IgD-negative memory B cell (primary cell): ENCODE data around the gene HAUS7. TPM values are rescaled to one million over a fixed set of nuclear protein-coding genes. Genes with fewer than 3 reads are reported as not detected.
A peak's percentile ranks its signal among the peaks of the same experiment; 100 is the strongest.

Experiments
- H3K27ac Mint-ChIP-seq, 3 donors: one replicate each; pipeline ENCODE4 v1.8.0; 2020 to 2022; ENCODE audit warnings: mild to moderate bottlenecking in 3 of 3, mixed read lengths in 3 of 3, moderate library complexity in 1 of 3
- H3K27me3 Mint-ChIP-seq: one replicate; pipeline ENCODE4 v1.8.0; 2021; ENCODE audit warnings: mixed read lengths
- H3K36me3 Mint-ChIP-seq: one replicate; pipeline ENCODE4 v1.8.0; 2020; ENCODE audit warnings: mild to moderate bottlenecking, mixed read lengths
- H3K4me1 Mint-ChIP-seq, 3 donors: one replicate each; pipeline ENCODE4 v1.8.0; 2020 to 2022; ENCODE audit warnings: mixed read lengths in 3 of 3, mild to moderate bottlenecking in 1 of 3
- H3K4me3 Mint-ChIP-seq, 4 donors: one replicate each; pipeline ENCODE4 v1.8.0; 2020 to 2022; ENCODE audit warnings: mild to moderate bottlenecking in 4 of 4, mixed read lengths in 4 of 4, moderate library complexity in 3 of 4
- H3K9me3 Mint-ChIP-seq, 3 donors: one replicate each; pipeline ENCODE4 v1.8.0; 2020 to 2021; ENCODE audit warnings: mixed read lengths in 3 of 3, mild to moderate bottlenecking in 1 of 3
- polyA plus RNA-seq: library from polyadenylated mRNA; unstranded; fragments of 300-500 nt; fragmentation: Illumina TruSeq; gene quantifications from one replicate; pipeline ENCODE4 v1.2.3, GENCODE V29; 2021

The HAUS7 gene
- polyA plus RNA-seq, 1 donor from 2014 or later, result 27.6 TPM

DNA sequence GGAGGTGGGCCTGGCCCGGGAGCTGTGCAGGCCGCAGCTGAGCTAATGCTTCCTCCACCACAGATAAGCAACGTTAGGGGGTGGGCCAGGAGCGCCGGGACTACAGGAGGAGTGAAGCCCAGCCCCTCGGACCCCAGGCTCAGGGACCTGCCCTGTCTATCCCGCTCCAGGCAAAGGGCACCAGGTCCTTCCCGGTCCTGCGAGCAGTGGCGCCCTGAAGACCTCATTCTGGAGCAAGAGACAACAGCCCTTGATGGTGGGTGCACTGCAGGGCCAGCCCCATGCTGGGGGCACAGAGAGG, 23.8 kb downstream of the HAUS7 start:
- Mint-ChIP-seq H3K27ac (no peak overlapping the region), H3K4me3 (peak overlapping the region in 1 of 4 donors; percentile 18), H3K9me3 (no peaks in the 10 kb centered on the region), H3K36me3 (no peaks in the 10 kb centered on the region), H3K27me3 (no peaks in the 10 kb centered on the region), H3K4me1 (no peaks in the 10 kb centered on the region)

DNA sequence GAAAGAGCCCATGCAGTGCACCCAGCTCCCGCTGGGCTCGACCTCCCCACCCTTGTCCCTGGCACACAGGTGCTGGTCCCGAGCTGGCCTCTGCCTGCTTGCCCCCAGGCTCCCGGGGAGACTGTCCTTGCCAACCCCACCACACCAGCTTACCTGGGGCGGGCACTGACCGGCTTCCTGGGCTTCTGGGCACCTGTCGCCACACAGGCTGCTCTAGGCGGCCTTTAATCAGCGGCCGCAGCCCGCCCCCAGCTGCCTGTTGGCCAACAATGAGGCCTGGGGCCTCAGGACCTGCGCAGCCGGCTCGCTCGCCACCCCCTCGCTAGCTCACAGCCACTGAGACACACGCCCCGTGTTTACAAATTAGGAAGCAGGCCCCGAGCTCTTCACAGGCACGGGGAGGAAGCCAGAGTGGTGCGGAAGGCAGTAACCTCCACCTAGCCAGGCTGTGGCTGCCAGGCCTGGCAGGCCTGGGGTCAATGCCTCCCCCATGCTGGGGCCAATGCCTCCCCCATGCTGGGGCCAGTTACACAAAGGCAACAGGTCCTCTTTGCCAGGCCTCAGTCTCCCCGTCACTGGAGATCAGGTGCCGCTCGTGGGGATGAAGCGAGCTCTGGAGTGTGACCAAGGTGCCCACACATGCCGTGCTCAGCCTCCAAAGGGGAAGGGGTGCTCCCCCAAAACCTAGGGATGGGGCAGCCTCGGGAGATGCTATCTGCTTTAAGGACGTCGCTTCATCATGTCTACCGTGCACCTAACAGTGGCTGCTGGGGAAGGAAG, 24.3 kb downstream of the HAUS7 start, which contains the start of gene TREX2:
TREX2 (minus strand) TSS at position 201 of the 780 bp plus-strand sequence. CDS start 626 bp downstream, outside the sequence.
- no peaks in the 10 kb centered on the region for H3K4me1 Mint-ChIP-seq
- H3K9me3 Mint-ChIP-seq, result no peaks in the 10 kb centered on the region
- H3K27me3 Mint-ChIP-seq, result no peaks in the 10 kb centered on the region
- H3K4me3 Mint-ChIP-seq, result peak within 1 kb of the TSS in 1 of 4 donors; percentile 18
- H3K27ac Mint-ChIP-seq, result no peak within 1 kb of the TSS
- no peaks in the 10 kb centered on the region for H3K36me3 Mint-ChIP-seq

- H3K27me3 Mint-ChIP-seq, result no peaks in the 10 kb centered on the region
- no peaks in the 10 kb centered on the region for H3K36me3 Mint-ChIP-seq
- H3K27ac Mint-ChIP-seq, result no peak overlapping the region
- no peaks in the 10 kb centered on the region for H3K4me1 Mint-ChIP-seq
- H3K4me3 Mint-ChIP-seq, result no peak overlapping the region
- H3K9me3 Mint-ChIP-seq, result no peaks in the 10 kb centered on the region
Observed at GRCh38 chrX:153445106-153445855, 25.1 kb downstream of the HAUS7 start.

- H3K9me3 Mint-ChIP-seq, result peaks cover 0 to 4% (median 0%) of the 10 kb centered on the region in 3 donors
- peaks cover 0 to 1% (median 0%) of the 10 kb centered on the region in 3 donors for H3K4me1 Mint-ChIP-seq
- H3K36me3 Mint-ChIP-seq, result no peaks in the 10 kb centered on the region
- no peak overlapping the region for H3K27ac Mint-ChIP-seq
- no peaks in the 10 kb centered on the region for H3K27me3 Mint-ChIP-seq
- H3K4me3 Mint-ChIP-seq, result no peak overlapping the region
Observed at GRCh38 chrX:153444333-153445011, 25.9 kb downstream of the HAUS7 start.

DNA sequence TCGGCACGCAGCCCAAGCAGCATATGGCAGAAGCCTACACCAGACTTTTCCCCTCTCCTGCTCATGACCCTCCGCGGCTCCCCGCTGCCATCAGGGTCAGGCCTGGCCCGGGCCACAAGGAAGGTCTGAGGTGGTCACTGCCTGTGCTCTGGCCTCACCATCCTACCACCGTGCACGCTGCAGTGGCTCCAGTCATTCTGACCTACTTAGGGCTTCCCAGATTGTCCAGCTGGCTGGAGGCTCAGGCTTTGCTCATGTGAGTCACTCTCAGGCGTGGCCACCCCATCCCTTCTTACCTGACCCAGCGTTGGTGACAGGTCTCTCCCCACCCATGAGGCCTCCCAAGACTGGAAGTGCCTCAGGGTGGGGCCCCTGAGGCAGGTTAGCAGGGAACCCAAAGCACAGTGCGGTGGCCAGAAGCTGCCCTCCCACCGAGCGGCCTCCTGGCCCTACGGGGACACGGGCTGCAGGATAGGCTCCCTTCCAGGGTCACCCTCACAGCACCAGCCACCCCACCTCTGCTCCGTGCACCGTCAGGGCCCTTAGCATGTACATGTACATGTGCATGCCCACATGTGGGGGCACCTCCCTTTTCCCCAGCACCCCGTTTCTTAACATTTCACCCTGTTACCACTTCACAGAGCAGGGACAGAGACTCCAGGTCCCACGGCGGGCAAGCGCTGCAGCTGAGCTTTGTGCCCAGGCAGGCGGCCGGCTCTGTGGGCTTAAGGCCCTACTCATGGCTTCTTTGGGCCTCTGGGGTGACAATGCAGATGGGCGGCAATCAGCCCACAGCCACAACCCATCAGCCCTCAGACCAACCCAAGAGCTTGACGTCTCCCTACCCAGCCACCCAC, 26.7 kb downstream of the HAUS7 start:
- Mint-ChIP-seq H3K27ac (no peak overlapping the region), H3K9me3 (peaks cover 0 to 4% (median 0%) of the 10 kb centered on the region in 3 donors), H3K27me3 (no peaks in the 10 kb centered on the region), H3K4me1 (peaks cover 0 to 1% (median 0%) of the 10 kb centered on the region in 3 donors), H3K36me3 (no peaks in the 10 kb centered on the region), H3K4me3 (no peak overlapping the region)

DNA sequence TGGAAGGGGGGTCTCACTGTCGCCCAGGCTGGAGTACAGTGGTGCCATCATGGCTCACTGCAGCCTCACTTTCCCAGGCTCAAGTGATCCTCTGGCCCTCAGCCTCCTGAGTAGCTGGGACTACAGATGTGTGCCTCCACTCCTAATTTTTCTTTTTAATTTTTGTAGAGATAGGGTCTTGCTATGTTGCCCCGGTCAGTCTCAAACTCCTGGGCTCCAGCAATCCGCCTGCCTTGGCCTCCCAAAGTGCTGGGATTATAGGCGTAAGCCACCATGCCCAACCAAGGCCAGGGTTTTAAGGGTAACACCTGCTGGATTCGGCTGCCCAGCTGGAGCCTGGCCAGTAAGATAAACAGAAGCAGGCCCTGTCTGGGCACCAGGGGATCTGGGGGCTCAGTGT, 27.9 kb downstream of the HAUS7 start:
- Mint-ChIP-seq H3K27me3 (no peaks in the 10 kb centered on the region), H3K4me1 (peaks cover 0 to 1% (median 0%) of the 10 kb centered on the region in 3 donors), H3K4me3 (no peak overlapping the region), H3K9me3 (peaks cover 0 to 4% (median 0%) of the 10 kb centered on the region in 3 donors), H3K27ac (no peak overlapping the region), H3K36me3 (no peaks in the 10 kb centered on the region)

DNA sequence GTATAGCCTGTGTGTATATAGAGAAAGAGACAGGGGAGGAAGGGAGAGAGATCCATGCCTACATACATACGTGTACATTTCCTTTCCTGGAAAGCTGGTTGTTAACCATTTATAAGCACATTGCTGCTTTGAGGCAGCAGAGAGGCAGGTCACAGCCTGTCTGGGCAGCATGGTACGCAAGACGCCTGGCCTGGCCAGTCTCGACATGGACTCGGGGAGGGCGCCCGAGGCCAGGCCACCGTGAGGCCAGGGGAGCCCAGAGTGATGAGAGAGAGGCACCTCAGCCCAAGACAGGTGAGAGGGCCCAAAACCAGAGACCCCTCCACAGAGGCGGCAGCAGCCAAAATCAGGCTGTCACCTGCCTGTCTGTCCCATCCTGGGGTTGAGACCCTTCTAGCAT, 28.4 kb downstream of the HAUS7 start:
- no peak overlapping the region for H3K4me3 Mint-ChIP-seq
- peaks cover 0 to 1% (median 0%) of the 10 kb centered on the region in 3 donors for H3K4me1 Mint-ChIP-seq
- no peaks in the 10 kb centered on the region for H3K27me3 Mint-ChIP-seq
- H3K36me3 Mint-ChIP-seq, result no peaks in the 10 kb centered on the region
- no peak overlapping the region for H3K27ac Mint-ChIP-seq
- peaks cover 0 to 4% (median 0%) of the 10 kb centered on the region in 3 donors for H3K9me3 Mint-ChIP-seq

DNA sequence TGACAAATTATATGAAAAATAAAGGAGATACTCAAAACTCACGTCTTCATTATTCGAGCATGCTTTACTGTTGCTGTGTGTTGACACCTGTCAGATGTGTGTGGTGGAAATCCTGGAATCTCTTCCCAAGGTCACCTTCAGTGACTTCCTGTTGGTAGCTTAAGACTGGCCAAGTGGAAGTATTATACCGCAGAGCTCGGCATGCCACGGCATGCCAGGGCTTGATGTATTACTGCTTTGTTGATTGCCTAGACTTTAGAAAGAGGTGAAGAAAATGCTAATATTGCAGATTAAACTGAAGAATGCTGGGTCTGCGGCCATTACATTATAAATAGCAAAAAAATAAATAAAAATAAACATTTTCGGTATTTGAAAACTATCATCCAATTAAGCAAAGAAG, 29.1 kb downstream of the HAUS7 start:
- Mint-ChIP-seq H3K27ac (no peak overlapping the region), H3K9me3 (peaks cover 0 to 4% (median 0%) of the 10 kb centered on the region in 3 donors), H3K4me1 (peaks cover 0 to 1% (median 0%) of the 10 kb centered on the region in 3 donors), H3K27me3 (no peaks in the 10 kb centered on the region), H3K4me3 (no peak overlapping the region), H3K36me3 (no peaks in the 10 kb centered on the region)

DNA sequence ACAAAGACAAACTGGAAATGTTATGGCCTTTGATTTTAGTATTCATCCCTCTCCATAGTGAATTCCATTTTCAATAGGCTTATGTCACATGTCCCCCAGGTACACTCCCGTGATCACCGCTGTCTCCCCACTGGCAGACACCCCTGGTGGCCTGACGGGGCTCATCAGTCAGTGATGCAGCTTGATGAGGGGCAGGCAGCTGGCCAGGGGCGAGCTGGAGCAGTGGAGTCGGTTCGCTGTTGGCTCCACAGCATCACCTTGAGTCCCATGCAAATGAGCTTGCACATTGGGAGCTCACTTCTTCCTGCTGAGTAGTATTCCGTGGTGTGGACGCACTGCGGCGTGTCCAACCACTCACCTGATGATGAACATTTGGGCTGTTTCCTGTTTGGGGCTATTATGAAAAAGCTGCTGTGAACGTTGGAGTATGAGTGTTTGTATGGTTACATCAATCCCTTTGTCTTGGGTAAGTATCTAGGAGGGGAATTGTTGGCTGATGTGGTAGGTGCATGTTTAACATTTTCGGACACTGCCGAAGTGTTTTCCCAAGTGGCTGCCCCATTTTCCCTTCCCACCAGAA, 29.7 kb downstream of the HAUS7 start:
- Mint-ChIP-seq H3K36me3 (no peaks in the 10 kb centered on the region), H3K27me3 (peaks cover 2% of the 10 kb centered on the region), H3K4me3 (no peak overlapping the region), H3K27ac (no peak overlapping the region), H3K9me3 (peaks cover 0 to 4% (median 2%) of the 10 kb centered on the region in 3 donors), H3K4me1 (peaks cover 0 to 1% (median 0%) of the 10 kb centered on the region in 3 donors)

DNA sequence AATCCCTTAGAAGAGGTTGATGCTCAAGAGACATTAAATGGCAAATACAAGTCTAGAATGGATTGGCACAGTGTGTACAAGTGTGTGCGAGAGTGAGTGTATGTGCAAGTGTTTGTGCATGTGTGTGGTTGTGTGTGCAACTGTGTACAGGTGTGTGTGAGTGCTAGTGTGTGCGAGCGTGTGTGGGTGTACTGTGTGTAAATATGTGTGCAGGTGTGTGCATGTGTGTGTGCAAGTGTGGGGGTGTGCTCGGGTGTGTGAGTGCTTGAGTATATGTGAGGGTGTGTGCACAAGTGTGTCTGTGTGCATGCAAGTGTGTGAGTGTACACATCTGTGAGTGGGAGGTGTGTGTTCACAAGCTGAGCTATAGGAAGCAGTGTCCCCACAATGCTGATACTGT, 30.4 kb downstream of the HAUS7 start:
- H3K27ac Mint-ChIP-seq, result no peak overlapping the region

GRCh38 chrX:153438532-153438931, 31.8 kb downstream of the HAUS7 start:
- Mint-ChIP-seq H3K27me3 (peaks cover 2% of the 10 kb centered on the region), H3K4me3 (no peak overlapping the region), H3K36me3 (no peaks in the 10 kb centered on the region), H3K4me1 (peaks cover 0 to 1% (median 0%) of the 10 kb centered on the region in 3 donors), H3K9me3 (peaks cover 2 to 4% (median 2%) of the 10 kb centered on the region in 3 donors), H3K27ac (no peak overlapping the region)

More for the DNA sequence above, 30.4 kb downstream of the HAUS7 start:
- H3K27me3 Mint-ChIP-seq, result peaks cover 2% of the 10 kb centered on the region
- H3K36me3 Mint-ChIP-seq, result no peaks in the 10 kb centered on the region
- H3K9me3 Mint-ChIP-seq, result peaks cover 0 to 4% (median 2%) of the 10 kb centered on the region in 3 donors
- H3K4me1 Mint-ChIP-seq, result peaks cover 0 to 1% (median 0%) of the 10 kb centered on the region in 3 donors
- H3K4me3 Mint-ChIP-seq, result no peak overlapping the region

DNA sequence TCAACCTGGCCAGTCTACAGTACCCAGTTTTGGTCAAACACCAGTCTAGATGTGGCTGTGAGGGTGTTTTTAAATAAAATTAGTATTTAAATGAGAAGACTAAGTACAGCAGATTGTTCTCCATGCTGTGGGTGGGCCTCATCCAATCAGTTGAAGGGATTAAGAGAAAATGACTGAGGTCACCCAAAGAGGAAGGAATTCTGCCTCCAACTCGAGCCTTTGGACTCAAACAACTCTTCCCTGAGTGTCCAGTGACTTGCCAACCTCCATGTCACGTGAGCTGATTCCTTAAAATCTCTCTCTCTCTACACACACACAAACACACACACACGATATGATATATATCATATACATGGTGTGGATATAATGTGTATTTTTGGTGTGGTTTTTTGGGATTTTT, 34.5 kb downstream of the HAUS7 start:
- Mint-ChIP-seq H3K4me1 (peaks cover 0 to 1% (median 0%) of the 10 kb centered on the region in 3 donors), H3K27me3 (peaks cover 6% of the 10 kb centered on the region), H3K9me3 (peaks cover 2 to 5% (median 2%) of the 10 kb centered on the region in 3 donors), H3K4me3 (no peak overlapping the region), H3K36me3 (no peaks in the 10 kb centered on the region), H3K27ac (no peak overlapping the region)

GRCh38 chrX:153434801-153435200, 35.6 kb downstream of the HAUS7 start:
- Mint-ChIP-seq H3K4me1 (no peaks in the 10 kb centered on the region), H3K4me3 (no peak overlapping the region), H3K27ac (no peak overlapping the region)

DNA sequence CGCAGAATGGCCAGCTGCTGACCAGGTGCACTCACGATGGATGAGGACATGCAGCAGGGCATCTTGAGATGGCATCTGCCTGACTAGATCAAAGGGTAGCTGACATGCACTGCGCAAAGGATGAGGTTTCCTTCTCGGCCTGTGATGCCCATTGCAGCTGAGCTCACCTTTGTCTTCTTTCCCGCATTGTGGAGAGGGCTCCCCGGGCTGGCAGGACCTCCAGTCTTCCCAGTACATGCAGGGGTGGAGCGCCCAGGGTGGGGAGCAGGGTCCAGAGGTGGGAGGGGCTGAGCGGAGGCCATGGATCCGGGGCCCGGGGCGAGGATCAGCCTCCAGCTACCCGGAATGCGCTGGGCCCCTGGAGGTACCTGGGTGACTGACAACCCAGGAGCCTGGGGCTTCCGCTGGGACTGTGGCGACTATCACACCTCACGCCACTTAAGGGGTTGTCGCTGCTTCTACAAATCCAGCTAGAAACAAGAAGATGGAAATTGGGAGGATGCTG, 36.5 kb downstream of the HAUS7 start:
- H3K36me3 Mint-ChIP-seq, result peaks cover 2% of the 10 kb centered on the region
- no peak overlapping the region for H3K27ac Mint-ChIP-seq
- no peak overlapping the region for H3K4me3 Mint-ChIP-seq
- peaks cover 7% of the 10 kb centered on the region for H3K27me3 Mint-ChIP-seq
- no peaks in the 10 kb centered on the region for H3K4me1 Mint-ChIP-seq
- H3K9me3 Mint-ChIP-seq, result peaks cover 2 to 6% (median 4%) of the 10 kb centered on the region in 3 donors

More at GRCh38 chrX:153434801-153435200, 35.6 kb downstream of the HAUS7 start:
- no peaks in the 10 kb centered on the region for H3K36me3 Mint-ChIP-seq
- H3K27me3 Mint-ChIP-seq, result peaks cover 7% of the 10 kb centered on the region
- H3K9me3 Mint-ChIP-seq, result peaks cover 2 to 8% (median 2%) of the 10 kb centered on the region in 3 donors
